Vagina (tissue), 2 donors: Measurements from ENCODE around the gene FLNA. TPM values are rescaled to one million over a fixed set of nuclear protein-coding genes. Genes with fewer than 3 reads are reported as not detected.

ENCODE experiments used
- DNase-seq, 2 donors: peaks; one replicate each; pipeline ENCODE4 v3.0.0-alpha.2; 2017; ENCODE audit errors: extremely low spot score in 2 of 2
- H3K27ac ChIP-seq: fragments of 200-600 bp; sonication (generic); one replicate; pipeline ENCODE4 v1.5.1; 2019
- H3K27me3 ChIP-seq: fragments of 200-600 bp; sonication (generic); one replicate; pipeline ENCODE4 v1.5.1; 2019
- H3K36me3 ChIP-seq, 2 donors: fragments of 200-600 bp; sonication (generic); one replicate each; pipeline ENCODE4 v1.5.1; 2017 to 2019
- H3K4me1 ChIP-seq: fragments of 200-600 bp; sonication (generic); one replicate; pipeline ENCODE4 v1.5.1; 2019
- H3K4me3 ChIP-seq, 2 donors: fragments of 200-600 bp; sonication (generic); 1 replicate in 1 of 2; 2 replicates in 1 of 2; pipeline ENCODE4 v1.5.1; 2016 to 2019
- H3K9me3 ChIP-seq: fragments of 200-600 bp; sonication (generic); one replicate; pipeline ENCODE4 v1.5.1; 2019
- CTCF ChIP-seq, 3 experiments: fragments of 450-650 bp in 2 of 3; fragments of 200-600 bp in 1 of 3; sonication (generic) in 1 of 3; IDR thresholded peaks; one replicate each; pipeline ENCODE4 v1.5.1; 2017 to 2019; ENCODE audit warnings: antibody characterized with exemption in 3 of 3, mild to moderate bottlenecking in 2 of 3, moderate library complexity in 2 of 3
- POLR2A ChIP-seq, 2 donors: fragments of 450-650 bp; IDR thresholded peaks; one replicate each; pipeline ENCODE4 v1.6.1; 2017; ENCODE audit warnings: antibody characterized with exemption in 2 of 2, mild to moderate bottlenecking in 2 of 2, moderate library complexity in 2 of 2
- POLR2AphosphoS5 ChIP-seq, 2 donors: sonication (generic); formaldehyde crosslinking; IDR thresholded peaks; one replicate each; pipeline ENCODE4 v1.9.0; 2017; ENCODE audit warnings: antibody characterized with exemption in 2 of 2, mild to moderate bottlenecking in 2 of 2, low read depth in 1 of 2; ENCODE audit not compliant: insufficient read depth in 1 of 2
- intact Hi-C: fragments of 100-400 bp; cut with DNase I; formaldehyde crosslinking; loops from one replicate; pipeline ENCODE4 v1.15.1; 2023
- total RNA-seq: library from RNA; depleted of rRNA; stranded (reverse); fragments of >200 nt; gene quantifications from one replicate; pipeline ENCODE4 v1.2.3, GENCODE V29; 2016

The FLNA gene
- total RNA-seq, 1 donor from 2014 or later, result 1,247 TPM

GRCh38 chrX:154359362-154360154 is 14.9 kb downstream of the FLNA start:
- Histone ChIP-seq H3K4me3 (no peak overlapping the region), H3K9me3 (no peaks in the 10 kb centered on the region), H3K4me1 (peaks cover 3% of the 10 kb centered on the region), H3K27me3 (no peaks in the 10 kb centered on the region), H3K36me3 (peaks cover 0 to 79% of the 10 kb centered on the region in 2 donors), H3K27ac (no peak overlapping the region)
- DNase-seq, result no peak
- intact Hi-C loops, result no loop called here
- TF ChIP-seq CTCF (IDR thresholded peaks at IDR 0.05), result no peak
- no peak for TF ChIP-seq POLR2AphosphoS5 (IDR thresholded peaks at IDR 0.05; ENCODE audit: insufficient read depth in 1 of 2, low read depth in 1 of 2)
- no peak for TF ChIP-seq POLR2A (IDR thresholded peaks at IDR 0.05)

GRCh38 chrX:154358829-154359228 is 15.6 kb downstream of the FLNA start:
- Histone ChIP-seq H3K27ac (no peak overlapping the region), H3K27me3 (no peaks in the 10 kb centered on the region), H3K9me3 (no peaks in the 10 kb centered on the region), H3K4me3 (no peak overlapping the region), H3K36me3 (peaks cover 0 to 79% of the 10 kb centered on the region in 2 donors), H3K4me1 (peaks cover 3% of the 10 kb centered on the region)
- intact Hi-C loops, result no loop called here
- DNase-seq, result no peak
- no peak for TF ChIP-seq CTCF (IDR thresholded peaks at IDR 0.05)
- TF ChIP-seq POLR2AphosphoS5 (IDR thresholded peaks at IDR 0.05; ENCODE audit: insufficient read depth in 1 of 2, low read depth in 1 of 2), result no peak
- no peak for TF ChIP-seq POLR2A (IDR thresholded peaks at IDR 0.05)

- intact Hi-C loops, result no loop called here
- DNase-seq, result no peak
- peaks cover 0 to 80% of the 10 kb centered on the region in 2 donors for H3K36me3 ChIP-seq
- no peaks in the 10 kb centered on the region for H3K27me3 ChIP-seq
- H3K4me1 ChIP-seq, result peaks cover 3% of the 10 kb centered on the region
- H3K27ac ChIP-seq, result no peak overlapping the region
- TF ChIP-seq POLR2A (IDR thresholded peaks at IDR 0.05), result no peak
- no peak for TF ChIP-seq POLR2AphosphoS5 (IDR thresholded peaks at IDR 0.05; ENCODE audit: insufficient read depth in 1 of 2, low read depth in 1 of 2)
- TF ChIP-seq CTCF (IDR thresholded peaks at IDR 0.05), result no peak
- H3K9me3 ChIP-seq, result no peaks in the 10 kb centered on the region
- H3K4me3 ChIP-seq, result no peak overlapping the region
These were observed 16.4 kb downstream of the FLNA start for GRCh38 chrX:154358011-154358410.

- Histone ChIP-seq H3K9me3 (no peaks in the 10 kb centered on the region), H3K4me1 (peaks cover 3% of the 10 kb centered on the region), H3K4me3 (no peak overlapping the region), H3K36me3 (peaks cover 0 to 80% of the 10 kb centered on the region in 2 donors), H3K27me3 (no peaks in the 10 kb centered on the region), H3K27ac (no peak overlapping the region)
- DNase-seq, result no peak
- intact Hi-C loops, result no loop called here
- TF ChIP-seq POLR2AphosphoS5 (IDR thresholded peaks at IDR 0.05; ENCODE audit: insufficient read depth in 1 of 2, low read depth in 1 of 2) (no peak), POLR2A (IDR thresholded peaks at IDR 0.05) (no peak), CTCF (IDR thresholded peaks at IDR 0.05) (no peak)
These were observed 17.2 kb downstream of the FLNA start for GRCh38 chrX:154357205-154357604.

- Histone ChIP-seq H3K4me1 (peaks cover 3% of the 10 kb centered on the region), H3K4me3 (no peak overlapping the region), H3K27me3 (no peaks in the 10 kb centered on the region), H3K9me3 (no peaks in the 10 kb centered on the region), H3K27ac (no peak overlapping the region), H3K36me3 (peaks cover 0 to 76% of the 10 kb centered on the region in 2 donors)
- intact Hi-C loops, result no loop called here
- no peak for DNase-seq
- TF ChIP-seq POLR2A (IDR thresholded peaks at IDR 0.05), result no peak
- no peak for TF ChIP-seq CTCF (IDR thresholded peaks at IDR 0.05)
- no peak for TF ChIP-seq POLR2AphosphoS5 (IDR thresholded peaks at IDR 0.05; ENCODE audit: insufficient read depth in 1 of 2, low read depth in 1 of 2)
These were observed 17.8 kb downstream of the FLNA start for GRCh38 chrX:154356596-154356995.
